ENCODE data around the gene DPP7.

The DPP7 gene

GRCh38 chr9:137140151-137141012 lies 25.8 kb upstream of the DPP7 start:
- TF ChIP-seq CTCF (IDR thresholded peaks at IDR 0.05; ENCODE audit: control insufficient read depth, extremely low read depth, insufficient read depth): no peak
- no peak for DNase-seq (ENCODE audit: low read depth)
- H3K4me3 ChIP-seq (ENCODE audit: low read depth, low read length): no peak overlapping the region

- no peak for TF ChIP-seq CTCF (IDR thresholded peaks at IDR 0.05; ENCODE audit: control insufficient read depth, extremely low read depth, insufficient read depth)
- no peak overlapping the region for H3K4me3 ChIP-seq (ENCODE audit: low read depth, low read length)
- DNase-seq (ENCODE audit: low read depth): no peak
Observed at GRCh38 chr9:137139468-137140150, 25.1 kb upstream of the DPP7 start.

GRCh38 chr9:137138722-137139467 lies 24.4 kb upstream of the DPP7 start, which contains the start of gene GRIN1:
Gene GRIN1 (plus strand): TSS chr9:137139154. CDS start chr9:137139487, 333 bp downstream.
- TF ChIP-seq CTCF (IDR thresholded peaks at IDR 0.05; ENCODE audit: control insufficient read depth, extremely low read depth, insufficient read depth): no peak
- DNase-seq (ENCODE audit: low read depth): no peak
- no peak within 1 kb of the TSS for H3K4me3 ChIP-seq (ENCODE audit: low read depth, low read length)

GRCh38 chr9:137138058-137138721 lies 23.7 kb upstream of the DPP7 start:
- H3K4me3 ChIP-seq (ENCODE audit: low read depth, low read length): no peak overlapping the region
- no peak for DNase-seq (ENCODE audit: low read depth)
- no peak for TF ChIP-seq CTCF (IDR thresholded peaks at IDR 0.05; ENCODE audit: control insufficient read depth, extremely low read depth, insufficient read depth)

GRCh38 chr9:137136881-137137607 lies 22.5 kb upstream of the DPP7 start:
- TF ChIP-seq CTCF (IDR thresholded peaks at IDR 0.05; ENCODE audit: control insufficient read depth, extremely low read depth, insufficient read depth): no peak
- no peak for DNase-seq (ENCODE audit: low read depth)
- no peak overlapping the region for H3K4me3 ChIP-seq (ENCODE audit: low read depth, low read length)
